K562 treated with DMSO at 1 percent for 24 hours (cell line): Measurements from ENCODE around the gene GPT2. TPM values are rescaled to one million over a fixed set of nuclear protein-coding genes. Genes with fewer than 3 reads are reported as not detected.

ENCODE experiments used
- total RNA-seq: library from RNA; unstranded; fragments of 300-600 nt; gene quantifications from 2 replicates; pipeline ENCODE4 v1.2.3, GENCODE V29; 2022; ENCODE audit warnings: low read depth; ENCODE audit not compliant: insufficient read depth

GPT2 gene, protein sequence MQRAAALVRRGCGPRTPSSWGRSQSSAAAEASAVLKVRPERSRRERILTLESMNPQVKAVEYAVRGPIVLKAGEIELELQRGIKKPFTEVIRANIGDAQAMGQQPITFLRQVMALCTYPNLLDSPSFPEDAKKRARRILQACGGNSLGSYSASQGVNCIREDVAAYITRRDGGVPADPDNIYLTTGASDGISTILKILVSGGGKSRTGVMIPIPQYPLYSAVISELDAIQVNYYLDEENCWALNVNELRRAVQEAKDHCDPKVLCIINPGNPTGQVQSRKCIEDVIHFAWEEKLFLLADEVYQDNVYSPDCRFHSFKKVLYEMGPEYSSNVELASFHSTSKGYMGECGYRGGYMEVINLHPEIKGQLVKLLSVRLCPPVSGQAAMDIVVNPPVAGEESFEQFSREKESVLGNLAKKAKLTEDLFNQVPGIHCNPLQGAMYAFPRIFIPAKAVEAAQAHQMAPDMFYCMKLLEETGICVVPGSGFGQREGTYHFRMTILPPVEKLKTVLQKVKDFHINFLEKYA
- 17.9 and 25.6 TPM in 2 replicates for total RNA-seq

DNA sequence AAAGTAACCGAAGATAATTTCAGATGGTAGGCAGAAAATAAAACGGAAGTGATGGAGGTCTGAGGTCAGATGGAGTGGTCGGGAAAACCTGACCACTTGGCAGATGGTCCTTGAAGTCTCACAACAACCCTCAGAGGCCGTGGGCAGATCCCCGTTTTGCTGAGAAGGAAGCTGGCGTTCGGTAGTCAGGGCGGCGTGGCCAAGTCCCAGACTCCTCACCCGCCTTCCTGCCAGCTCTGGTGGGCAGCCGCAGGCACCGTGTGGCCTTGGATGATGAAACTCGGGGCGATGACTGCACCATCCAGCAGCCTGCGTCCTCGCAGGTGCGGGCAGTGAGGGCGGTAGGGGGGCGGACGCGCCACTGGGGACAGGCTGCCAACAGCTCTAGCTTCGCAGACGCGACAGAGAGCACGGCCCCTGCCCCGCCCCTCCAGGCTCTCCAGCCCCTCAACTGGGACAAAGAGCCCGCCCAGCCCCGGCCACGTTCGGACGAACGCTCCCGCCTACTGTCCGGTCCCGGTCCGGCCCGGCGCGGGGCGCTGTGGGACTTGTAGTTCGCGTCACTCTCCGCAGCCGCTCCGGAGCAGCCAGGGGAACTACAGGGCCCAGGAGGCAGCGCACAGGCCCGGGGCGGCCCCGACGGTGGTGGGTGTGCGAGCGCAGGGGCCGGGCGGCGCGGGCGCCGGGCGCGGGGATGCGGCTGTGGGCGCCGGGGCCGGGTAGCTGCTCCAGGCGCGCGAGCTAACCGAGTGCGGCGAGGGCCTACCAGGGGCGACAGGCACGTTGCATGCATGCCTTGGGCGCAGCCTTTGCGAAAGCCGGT is at the start of gene GPT2:
TSS of gene GPT2 (plus strand) at position 673 of the 823 bp plus-strand sequence. CDS start 354 bp downstream, outside the sequence.

DNA sequence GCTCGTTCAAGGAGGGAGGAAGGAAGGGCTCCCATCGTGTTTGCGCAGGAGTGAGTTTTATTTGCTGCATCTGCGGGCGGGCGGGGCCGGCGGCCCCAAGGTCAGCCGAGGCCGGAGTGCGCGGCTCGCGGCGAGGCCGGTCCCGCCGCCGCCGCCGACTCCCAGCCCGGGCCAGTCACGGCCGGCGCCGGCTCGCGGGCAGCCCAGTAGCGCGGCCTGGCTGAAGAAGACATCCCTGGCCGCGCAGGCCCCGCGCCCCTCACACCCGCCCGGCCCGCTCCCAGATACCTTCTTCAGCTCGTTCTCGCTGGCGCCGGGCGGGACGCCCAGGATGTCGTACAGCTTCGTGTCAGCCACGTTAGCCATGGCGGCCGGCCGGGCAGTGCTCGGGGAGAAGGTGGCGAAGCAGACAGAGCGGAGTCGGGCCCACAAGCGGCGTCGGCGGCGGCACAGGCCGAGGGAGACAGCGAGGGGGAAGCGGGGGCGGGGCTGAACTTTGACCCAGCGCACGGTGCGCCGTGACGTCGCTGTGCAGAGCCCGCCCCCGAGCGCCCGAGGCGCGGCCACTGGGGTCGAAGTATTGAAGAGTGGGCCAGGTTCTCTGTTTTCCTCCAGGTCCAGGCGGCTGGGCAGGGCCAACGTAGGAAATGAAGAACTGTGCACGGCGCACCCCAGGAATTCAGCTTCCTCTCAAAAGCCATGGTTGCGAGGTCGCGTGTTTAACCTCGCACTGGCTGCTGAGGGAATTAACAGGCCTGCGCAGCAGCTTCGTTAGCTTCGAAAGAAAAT is 89.2 kb downstream of the GPT2 start, which contains the start of gene DNAJA2:
TSS of gene DNAJA2 (minus strand) at position 468 of the 789 bp plus-strand sequence. CDS start at position 366, 102 bp downstream.

Other genes starting within 250 kb of the GPT2 start
- gene VPS35, start 195.2 kb upstream of the GPT2 start, total RNA-seq = 57.8 and 78.9 TPM in 2 replicates
- 34.8 and 35.9 TPM in 2 replicates for gene ORC6, start 194.7 kb upstream of the GPT2 start, total RNA-seq
- gene MYLK3, start 136.0 kb upstream of the GPT2 start, total RNA-seq = 6.6 and 9.1 TPM in 2 replicates
- gene C16orf87, start 53.2 kb upstream of the GPT2 start, total RNA-seq = 5.7 and 9.2 TPM in 2 replicates
- gene DNAJA2, start 89.3 kb downstream of the GPT2 start, total RNA-seq = 35.1 and 36.0 TPM in 2 replicates